Fibroblast of skin of right quadriceps (primary cell): Measurements from ENCODE around the gene SPRR2B.
"Not testable (repeated sequence)": the region's sequence is repeated elsewhere in the genome, so short reads cannot be mapped to it uniquely, and the experiment has no call there.

Source experiments
- DNase-seq: peaks from one replicate; pipeline ENCODE4 v3.0.0-alpha.2; 2013

The SPRR2B gene

GRCh38 chr1:153032677-153033308 lies 38.6 kb downstream of the SPRR2B start:
- peak; percentile 38 for DNase-seq

GRCh38 chr1:153032073-153032472 lies 39.3 kb downstream of the SPRR2B start:
- no peak for DNase-seq

DNA sequence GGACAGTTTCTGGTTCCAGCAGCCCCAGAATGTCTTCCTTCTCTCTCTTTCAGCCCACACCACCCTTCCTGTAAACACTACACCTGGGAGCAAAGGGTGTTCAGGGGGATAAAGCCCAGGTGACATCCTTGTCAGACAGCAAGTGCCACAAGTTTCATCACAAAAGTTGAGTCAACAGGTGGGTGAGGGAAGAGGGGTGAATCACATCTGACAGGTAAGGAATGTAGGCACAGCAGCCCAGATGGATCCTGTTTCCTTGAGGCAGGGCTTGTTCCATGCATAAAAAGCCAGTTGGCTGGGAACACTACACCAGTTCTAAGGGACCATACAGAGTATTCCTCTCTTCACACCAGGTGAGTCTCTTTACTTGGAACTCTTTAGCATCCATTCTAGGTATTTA lies 40.5 kb downstream of the SPRR2B start, which contains the start of gene SPRR1B:
Gene SPRR1B, plus strand, starts transcription at position 309 of the 400 bp plus-strand sequence. CDS start 1,143 bp downstream, outside the sequence.
- DNase-seq, result no peak

DNA sequence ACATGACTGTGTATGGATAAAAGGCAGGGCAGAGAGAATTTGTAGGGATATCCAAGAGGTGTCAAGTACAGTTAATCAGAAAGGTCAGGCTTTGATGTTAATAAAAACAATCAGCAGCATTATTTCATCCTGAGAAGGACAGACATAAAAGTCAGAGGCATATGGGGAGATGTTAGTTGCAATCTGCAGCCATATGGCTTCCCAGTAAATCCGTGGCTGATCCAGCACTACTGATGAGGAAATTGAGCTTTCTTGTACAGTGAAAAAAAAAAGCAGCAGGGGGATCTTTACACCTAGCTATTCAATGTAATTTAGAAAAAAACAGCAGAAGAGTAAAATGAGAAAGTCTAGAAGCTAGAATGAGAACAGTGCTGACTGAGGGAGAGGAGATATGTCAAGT lies 42.6 kb downstream of the SPRR2B start:
- no peak for DNase-seq

GRCh38 chr1:153025797-153026196 lies 45.6 kb downstream of the SPRR2B start:
- DNase-seq, result no peak

DNA sequence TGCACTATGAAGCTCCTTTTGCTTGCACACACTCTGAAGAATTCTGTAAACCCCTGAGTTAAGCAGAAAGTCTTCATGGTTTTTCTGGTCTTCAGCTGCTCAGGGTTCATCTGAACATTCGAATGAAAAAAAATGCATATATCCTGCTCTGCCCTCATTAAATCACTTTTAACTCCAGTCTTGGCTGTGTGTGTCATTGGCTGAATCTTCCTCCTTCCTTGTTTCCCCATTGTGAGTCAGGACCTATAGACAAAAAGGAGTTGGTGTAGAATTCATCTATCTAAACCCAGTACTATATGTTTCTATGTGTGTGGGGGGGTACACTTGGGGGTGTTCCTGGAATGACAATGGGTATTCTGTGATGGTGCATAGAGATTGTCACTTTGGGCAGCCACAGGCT lies 47.0 kb downstream of the SPRR2B start:
- DNase-seq, result no peak

GRCh38 chr1:153023109-153023508 lies 48.3 kb downstream of the SPRR2B start:
- no peak for DNase-seq

DNA sequence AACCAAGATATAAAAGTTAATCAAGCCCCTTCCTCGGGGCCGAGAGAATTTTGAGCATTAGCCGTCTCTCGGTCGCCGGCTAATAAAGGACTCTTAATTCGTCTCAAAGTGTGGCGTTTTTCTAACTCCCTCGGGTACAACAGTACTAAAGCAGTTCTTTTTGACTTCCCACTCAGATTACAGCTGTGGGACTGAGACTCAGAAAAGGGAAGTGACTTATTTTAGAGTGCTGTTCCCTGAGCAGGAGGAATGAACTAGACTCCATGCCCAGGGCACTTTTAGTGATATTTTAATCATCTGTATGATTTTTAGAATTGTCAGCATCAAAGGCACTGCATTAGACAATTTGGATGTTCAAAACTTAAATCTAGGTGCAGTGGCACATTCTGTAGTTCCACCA lies 49.1 kb downstream of the SPRR2B start:
- DNase-seq, result not testable (repeated sequence)

- DNase-seq, result not testable (repeated sequence)
Observed at GRCh38 chr1:153021829-153022228, 49.6 kb downstream of the SPRR2B start.
